UCSD-AML1 (cell line): ENCODE measurements around the gene THAP5.

ENCODE experiments used
- DNase-seq: peaks from one replicate; lab custom pipeline; 2025; ENCODE audit not compliant: unreplicated experiment; lab: John Stamatoyannopoulos, UW

THAP5 gene, protein sequence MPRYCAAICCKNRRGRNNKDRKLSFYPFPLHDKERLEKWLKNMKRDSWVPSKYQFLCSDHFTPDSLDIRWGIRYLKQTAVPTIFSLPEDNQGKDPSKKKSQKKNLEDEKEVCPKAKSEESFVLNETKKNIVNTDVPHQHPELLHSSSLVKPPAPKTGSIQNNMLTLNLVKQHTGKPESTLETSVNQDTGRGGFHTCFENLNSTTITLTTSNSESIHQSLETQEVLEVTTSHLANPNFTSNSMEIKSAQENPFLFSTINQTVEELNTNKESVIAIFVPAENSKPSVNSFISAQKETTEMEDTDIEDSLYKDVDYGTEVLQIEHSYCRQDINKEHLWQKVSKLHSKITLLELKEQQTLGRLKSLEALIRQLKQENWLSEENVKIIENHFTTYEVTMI

DNA sequence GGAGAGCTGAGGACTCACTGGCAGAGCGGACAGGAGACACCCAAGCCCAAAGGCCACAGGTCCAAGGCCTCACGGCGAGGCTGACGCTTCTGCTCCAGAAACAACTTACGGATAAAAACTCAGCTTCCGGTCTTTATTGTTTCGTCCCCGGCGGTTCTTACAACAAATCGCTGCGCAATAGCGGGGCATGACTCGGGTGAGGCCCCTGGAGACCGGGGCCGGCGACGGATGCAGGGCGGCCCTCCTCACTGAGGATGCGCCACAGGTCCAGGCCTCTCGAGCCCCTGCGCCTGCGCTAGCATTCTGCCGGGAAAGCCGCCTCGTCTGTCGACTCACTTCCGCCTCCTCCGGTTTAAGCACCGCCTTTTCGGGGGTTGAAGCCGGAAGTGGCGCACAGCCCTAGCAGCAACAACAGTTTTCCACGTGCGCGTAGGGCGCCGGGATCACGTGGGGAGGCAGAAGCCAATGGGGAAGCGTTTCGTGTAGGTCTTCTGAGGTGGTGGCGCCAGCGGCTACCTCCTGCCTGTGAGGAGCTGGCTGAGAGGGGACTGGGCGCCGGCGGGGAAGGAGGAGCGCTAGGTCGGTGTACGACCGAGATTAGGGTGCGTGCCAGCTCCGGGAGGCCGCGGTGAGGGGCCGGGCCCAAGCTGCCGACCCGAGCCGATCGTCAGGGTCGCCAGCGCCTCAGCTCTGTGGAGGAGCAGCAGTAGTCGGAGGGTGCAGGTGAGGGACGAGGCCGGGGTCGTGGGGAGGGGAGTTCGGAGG lies at the start of gene THAP5, which contains the start of gene DNAJB9:
Gene THAP5 (minus strand): TSS at position 326 of the 765 bp plus-strand sequence. CDS start 137 bp downstream, at position 189.
Gene DNAJB9 (plus strand): TSS at position 494 of the 765 bp plus-strand sequence. CDS start 1,853 bp downstream, outside the sequence.
- DNase-seq, result peak; percentile 93

DNA sequence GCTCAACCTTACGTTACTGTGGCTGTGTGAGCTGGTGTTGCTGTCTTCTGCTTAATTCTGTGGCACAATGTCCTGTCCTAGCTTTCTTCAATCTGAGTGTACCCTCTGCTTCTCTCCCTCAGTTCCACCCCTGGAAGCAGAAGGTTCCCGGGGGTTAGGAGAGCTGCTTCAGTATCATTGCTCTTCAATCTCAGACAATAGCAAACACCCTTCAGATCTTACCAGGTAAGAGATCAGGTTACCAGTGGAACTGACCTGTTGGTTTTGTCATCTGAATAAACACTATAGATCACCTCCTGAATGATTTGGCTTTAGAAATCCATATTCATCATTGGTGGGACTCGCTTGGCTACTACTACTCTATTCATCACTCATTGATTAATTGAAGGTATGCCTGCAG lies 48.5 kb upstream of the THAP5 start:
- no peak for DNase-seq

DNA sequence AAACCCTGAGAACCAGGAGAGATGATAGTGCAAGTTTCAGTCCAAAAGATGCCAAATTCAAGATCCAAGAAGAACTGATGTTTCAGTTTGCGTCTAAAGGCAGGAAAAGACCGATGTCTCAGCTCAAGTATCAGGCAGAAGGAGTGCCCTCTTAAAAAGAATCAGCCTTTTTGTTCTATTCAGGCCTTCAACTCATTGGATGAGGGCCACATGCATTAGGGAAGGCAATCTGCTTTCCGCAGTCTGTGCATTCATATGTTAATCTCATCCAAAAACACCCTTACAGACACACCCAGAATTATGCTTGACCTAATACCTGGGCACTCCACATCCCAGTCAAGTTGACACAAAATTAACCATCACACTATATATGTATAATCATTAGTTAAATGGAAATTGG lies 45.4 kb upstream of the THAP5 start:
- DNase-seq, result no peak

DNA sequence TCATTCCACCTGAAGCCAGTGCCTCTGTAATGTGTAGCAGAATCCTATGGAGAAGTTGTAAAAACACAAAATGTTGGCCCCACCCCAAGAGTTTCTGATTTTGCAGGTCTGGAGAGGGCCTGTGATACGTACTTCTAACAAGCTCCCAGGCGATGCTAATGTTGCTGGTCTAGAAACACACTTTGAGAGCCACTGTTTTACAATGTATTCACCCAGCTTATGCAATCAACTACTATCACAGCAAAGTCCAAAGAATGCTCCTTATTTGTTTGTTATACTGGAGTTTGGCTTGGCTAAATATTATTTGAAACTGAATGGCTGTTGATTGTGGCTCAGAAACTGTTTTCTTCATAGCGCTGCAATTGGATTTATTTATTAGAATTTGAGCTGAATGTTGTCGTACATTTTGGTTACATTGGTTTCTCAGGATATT lies 44.5 kb upstream of the THAP5 start:
- DNase-seq, result no peak

DNA sequence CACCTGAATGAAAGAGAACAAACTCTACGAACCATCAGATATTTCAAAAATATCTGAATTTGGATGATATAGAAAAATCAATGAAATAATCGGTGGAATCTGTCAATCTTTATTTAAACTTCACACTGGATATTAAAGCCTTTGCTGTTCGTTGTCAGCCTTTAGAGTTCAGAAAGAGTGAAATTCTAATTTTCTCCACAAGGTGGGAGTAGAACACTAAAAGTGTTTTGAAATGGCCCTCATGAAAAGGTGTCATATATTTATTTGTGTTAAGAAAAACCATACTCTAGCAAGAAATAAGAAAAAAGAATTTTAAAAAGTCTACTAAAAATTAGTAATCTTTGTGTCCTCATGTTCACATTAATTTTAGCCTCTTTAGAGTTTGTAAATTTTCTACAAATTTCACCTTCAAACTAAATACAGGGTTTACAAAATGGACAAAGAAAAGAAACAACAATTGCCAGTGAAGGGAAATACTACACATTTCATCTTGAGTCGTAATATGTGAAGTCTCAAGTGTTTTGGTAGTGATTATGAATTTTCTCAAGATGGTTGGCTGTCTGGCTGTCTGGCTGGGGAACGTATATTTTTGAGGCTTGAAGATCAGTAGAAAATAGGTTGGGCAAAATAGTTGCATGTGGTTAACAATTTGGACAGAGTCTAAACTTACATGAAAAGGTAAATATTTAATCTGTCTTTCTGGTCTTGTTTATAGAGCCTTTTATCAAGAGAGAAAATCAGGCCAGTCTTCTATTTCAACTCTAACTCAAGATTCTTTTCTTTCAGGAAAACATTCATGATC lies 43.8 kb upstream of the THAP5 start:
- DNase-seq, result no peak

DNA sequence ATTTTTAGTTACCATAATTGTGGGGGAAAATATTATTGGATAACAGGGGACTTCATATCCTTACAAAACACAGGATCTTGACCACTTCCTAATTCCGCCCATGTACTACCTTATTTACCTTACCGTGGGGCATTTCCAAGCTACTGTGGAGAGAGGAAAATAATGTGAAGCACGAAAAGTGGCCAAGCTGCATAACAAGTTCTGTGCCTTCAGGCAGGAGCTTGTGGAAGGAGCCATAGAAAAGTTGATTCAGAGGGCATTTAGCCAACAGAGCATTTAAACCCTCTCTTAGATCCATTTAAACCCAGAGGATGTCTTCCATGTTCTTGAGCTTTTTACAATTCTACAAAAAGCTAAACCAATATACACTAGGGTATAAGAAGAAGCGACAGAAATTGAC lies 41.8 kb upstream of the THAP5 start:
- DNase-seq, result no peak

DNA sequence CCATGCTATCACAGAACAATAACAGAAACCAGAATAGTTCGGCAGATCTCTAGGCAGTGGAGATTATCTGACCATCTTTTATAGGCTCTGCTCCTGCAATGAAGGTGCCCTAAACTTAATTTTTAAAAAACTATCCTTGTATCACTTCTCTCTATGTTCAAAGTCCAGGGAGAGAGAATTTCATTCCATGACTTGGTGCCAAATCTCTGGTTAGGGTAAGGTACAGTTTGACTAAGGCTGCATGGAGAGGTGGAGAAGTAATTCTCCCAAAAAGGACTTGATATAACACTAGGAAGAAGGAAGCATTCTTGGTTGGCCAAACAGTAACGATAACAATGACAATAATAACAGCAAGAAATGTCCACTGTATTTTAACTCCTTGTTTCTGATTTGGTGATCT lies 40.1 kb upstream of the THAP5 start:
- DNase-seq, result no peak

DNA sequence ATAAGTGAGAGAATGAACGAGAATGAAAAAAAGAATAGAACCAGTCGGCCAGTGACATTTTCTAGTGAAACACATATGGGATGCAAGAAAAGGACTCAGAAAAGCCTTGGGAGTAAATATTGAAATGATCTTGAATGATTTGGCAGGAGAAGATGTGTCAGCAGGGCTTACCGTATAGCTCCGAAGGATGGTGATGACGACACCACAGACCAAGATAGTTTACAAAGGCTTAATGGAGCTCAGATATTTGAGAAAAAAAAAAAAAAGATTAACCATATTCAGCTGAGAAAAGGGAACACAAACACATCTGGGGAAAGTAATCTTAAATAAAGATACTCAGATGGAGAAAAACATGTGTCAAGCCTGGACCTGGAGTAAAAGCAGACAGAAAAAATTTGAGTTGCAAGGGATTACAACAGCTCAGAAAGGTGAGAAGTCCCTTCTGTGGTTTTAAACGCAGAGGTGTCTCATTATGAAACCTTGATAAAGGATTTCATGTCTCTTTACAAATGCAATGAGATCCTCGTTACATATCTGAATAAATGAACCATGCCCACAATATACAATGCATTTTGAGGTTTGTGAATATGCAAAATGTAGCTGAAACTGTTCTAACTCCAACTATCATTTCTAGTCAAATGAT lies 36.2 kb upstream of the THAP5 start:
- DNase-seq, result no peak

DNA sequence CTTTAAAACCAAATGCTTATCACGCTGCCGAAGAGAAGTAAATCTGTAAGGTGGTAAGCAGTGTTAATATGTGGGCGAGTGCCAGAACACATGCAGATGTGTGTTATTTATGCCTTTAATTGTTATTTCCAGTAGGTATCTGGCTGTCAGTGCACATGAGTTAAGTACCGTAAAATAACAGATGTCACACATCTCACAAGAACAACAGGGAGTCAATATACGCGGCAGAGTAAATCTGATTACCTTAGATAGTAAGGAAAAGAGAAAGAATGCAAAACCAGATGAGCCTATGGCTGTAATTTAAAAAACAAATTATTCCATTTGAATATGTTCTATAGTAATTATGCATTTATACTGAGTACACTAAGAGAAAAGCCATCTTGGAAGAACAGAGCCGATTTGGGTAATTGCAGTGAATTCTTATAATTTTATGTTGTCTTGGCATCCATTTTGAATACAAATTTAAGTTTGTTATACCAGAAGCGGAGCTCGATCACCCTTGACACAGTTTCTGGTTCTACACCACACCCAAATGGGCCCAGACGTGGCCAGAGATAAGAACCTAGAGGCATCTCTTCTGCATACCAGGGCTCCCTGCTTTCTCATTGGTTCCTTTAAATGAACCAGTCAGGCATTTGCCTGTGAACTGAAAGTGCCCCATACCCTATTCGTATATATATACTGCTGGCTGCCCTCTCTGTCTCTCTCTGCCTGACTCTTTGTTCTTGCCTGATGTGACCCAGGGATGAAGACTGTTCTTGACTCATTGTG lies 35.0 kb upstream of the THAP5 start:
- DNase-seq, result no peak

DNA sequence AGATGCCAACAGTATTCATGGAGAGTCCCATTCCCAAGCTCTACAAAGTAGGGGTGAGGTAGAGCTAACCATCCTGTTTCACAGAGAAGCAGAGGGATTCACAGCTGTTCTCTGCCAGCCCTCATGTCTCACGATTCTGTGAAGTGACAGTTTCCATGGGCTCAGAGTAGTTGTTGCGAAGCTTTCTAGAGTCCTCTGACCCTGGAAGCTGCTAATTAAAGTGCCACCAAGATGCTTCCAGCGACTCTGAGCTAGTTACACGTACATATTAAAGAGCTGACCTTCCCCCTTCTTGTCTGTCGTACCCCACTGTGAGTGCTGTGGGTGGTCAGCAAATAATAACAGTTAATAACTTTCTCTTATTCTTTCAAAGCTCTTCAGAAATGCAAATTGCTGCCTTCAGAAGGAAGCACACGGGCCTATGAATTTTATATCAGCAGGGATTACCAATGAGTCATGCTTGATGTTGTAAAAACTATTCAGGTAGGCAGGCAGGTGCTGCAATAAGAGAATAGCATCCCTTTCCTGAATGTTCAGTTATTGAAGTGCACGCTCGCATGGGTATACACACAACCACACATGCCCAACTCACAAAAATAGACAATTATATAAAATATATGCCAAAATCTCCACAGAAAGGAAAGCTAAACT lies 34.3 kb upstream of the THAP5 start:
- no peak for DNase-seq

DNA sequence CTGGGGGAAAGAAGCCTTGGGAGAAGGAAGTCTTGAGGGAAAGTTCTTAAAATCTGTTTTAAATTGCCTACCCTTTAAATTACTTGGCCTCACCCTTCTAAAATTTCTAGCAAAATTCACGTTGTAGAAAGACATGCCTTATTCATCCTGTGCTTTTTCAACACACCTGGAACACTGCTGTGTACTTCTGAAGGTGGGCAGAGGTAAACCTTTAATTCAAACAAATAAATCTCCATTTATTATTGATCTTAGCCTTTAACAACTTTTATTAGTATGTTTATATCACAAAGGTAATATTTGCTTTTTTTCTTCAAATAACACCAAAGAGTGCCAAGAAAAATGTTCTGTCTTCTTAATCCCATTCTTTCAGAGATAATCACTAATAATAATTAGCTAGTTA lies 30.9 kb upstream of the THAP5 start:
- DNase-seq, result no peak

DNA sequence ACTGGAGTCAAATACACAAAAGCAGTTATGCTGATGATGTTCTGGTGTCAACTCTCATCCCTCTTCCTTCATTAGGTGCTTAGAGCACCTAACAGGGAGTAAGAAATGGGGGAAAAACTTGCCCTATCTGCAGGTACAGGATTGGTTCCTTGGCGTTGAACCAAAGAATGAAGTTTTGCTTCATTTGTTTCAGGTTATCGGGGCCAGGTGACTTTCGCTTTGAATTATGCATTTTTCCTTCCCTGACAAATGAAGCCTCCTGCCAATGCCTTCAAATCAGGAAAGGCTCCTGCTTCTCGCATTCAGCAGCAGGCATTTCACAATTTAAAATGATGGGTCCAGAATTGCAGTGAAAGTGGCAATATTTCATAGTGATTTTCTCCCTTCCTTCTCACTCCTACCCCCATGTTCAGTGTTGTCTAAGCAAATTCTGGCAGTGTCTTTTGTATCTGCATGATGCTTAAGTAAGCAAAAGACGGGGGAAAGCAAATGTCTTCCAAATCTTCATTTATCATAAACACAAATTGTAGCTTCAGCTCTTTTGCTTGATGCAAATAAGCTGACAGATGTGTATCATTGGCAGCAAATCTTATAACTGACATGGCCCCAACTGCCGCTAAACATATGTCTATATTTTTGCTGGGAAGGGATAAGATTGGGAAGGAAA lies 29.5 kb upstream of the THAP5 start:
- DNase-seq, result no peak

DNA sequence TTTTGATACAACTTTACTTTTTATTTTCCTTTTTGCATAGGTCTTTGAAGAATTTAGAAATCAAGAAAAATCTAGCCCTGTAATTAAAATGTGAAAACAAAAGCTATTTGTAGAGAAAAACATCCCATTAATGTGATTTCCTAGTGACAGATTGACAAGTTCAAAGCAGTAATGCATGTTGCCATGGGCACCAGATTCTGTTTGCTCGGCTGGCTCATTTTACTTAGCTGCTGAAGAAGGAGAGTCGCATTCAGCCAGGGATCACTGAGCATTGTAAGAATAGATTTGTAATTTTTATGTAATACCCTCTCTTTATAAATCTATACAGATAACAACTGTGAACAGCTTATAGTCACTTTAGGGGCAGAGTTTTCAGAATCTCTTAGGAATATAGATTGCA lies 28.6 kb upstream of the THAP5 start:
- DNase-seq, result no peak

DNA sequence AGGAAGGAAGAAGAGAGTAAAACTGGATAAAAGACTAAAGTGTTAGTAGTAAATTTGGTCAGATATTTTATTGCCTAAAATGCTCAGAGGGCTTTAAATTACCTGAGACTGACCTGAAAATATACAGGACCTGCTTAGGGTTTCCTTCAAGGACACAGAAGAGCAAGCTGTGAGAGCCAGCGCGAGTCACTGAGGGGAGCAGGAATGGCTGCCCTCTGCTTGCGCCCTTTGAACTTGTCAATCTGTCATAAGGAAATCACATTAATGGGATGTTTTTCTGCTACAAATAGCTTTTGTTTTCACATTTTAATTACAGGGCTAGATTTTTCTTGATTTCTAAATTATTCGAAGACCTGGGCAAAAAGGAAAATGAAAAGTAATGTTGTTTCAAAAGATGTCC lies 27.1 kb upstream of the THAP5 start:
- no peak for DNase-seq

DNA sequence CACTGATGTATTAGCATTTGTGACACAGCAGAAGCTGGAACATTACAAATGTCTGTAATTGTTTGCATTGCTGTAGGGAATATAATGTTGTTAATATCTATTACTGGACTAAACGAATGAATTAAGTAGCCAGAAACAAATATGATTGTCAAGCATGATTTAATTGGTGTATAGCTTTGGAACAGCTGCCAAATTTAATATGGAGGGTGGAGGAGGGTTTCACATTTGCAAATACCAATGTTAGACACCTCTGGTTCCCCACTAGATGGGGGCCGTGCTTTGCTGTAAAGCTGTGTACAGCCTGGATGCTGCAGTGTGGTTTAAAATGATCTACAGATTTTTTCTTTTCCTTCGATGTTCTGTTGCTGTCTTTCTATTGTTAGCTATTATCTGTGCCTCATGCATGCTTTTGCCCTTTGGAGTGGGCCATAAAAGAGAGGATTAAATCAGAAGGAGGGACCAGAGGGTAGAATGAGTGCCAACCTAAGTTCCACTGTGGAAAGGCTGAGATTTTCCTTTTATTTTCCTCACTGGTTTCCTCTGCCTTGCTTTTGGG lies 23.2 kb upstream of the THAP5 start:
- DNase-seq, result no peak

DNA sequence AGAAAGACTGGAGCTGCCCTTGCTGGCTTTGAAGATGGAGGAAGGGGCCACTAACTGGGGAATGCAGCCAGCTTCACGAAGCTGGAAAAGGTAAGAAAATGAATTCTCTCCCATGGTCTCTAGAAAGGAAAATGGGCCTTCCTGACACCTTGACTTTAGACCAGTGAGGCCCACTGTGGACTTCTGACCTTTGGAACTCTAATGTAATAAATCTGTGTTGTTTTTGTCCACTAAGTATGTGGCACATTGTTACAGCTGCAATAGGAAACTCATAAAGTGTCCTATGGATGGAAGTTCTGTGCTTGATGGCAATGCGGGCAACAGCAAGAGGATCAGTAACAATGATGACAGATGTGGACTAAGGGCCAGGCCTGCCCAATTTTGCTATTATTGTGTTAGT lies 21.1 kb upstream of the THAP5 start:
- no peak for DNase-seq

DNA sequence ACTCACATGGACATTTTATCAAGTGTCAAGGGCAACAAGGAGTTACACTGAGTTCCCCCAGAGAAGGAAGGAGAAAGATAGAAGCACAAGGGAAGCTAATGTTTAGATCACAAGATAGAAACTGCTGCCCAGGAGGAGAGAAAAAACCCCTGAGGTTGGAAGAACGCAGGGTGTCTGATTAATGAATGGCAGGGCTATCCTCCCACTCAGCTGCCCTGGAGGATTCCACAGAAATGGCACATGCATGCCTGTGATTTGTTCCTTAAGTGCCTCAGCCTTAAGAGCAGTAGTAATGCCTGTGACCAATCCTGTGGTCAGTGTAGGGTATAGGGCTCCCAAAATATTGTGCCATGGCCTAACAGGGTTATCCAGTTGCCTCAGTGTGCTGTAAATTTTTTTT lies 20.4 kb upstream of the THAP5 start:
- DNase-seq, result no peak

DNA sequence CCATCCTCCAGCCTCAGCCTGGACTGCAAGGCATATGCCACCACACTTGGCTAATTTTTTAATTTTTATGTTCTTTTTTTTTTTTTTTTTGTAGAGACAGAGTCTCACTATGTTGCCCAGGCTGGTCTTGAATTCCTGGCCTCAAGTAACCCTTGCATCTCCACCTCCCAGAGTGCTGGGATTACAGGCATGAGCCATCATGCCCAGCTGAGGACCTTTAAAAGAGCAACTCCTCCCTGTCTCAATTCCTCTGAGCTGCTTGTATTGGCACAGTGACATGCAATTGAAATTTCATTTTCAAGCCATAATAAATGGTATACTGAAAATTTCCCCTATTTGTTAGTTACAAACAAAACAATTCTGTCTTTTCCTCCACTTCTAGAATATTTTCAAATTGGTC lies 19.7 kb upstream of the THAP5 start:
- no peak for DNase-seq

DNA sequence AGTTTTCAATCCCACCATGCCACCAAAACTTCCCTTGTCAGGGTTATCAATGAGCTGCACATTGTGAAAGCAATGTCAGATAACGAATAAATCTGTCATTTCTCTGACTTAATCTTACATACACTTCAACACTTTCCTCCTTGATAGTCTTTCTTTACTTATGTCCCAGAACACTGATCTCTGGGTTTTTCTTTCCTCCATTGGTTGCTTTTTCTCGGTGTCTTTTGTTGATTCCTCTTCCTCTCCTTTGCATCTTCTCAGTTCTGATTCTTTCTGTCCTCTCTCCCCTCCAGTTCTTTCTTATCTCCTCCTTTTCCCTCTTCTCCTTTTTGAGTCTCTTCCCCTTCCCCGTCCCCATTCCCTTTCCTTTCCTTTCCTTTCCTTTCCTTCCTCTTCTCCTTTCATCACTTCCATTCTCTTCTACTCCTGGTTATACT lies 16.8 kb upstream of the THAP5 start:
- no peak for DNase-seq
